D721Med (cell line): Measurements from ENCODE around the gene SSU72.

ENCODE experiments used
- DNase-seq: peaks from one replicate; pipeline ENCODE4 v3.0.0; 2011; ENCODE audit warnings: low spot score; ENCODE audit not compliant: insufficient read length
- FAIRE-seq: peaks from 2 replicates; lab custom pipeline; 2011; peaks lifted over from hg19 to GRCh38; lab: Jason Lieb, UNC
- CTCF ChIP-seq: IDR thresholded peaks from 2 replicates; pipeline ENCODE4 v1.5.1; 2012; ENCODE audit warnings: mild to moderate bottlenecking, control low read depth; ENCODE audit not compliant: insufficient read depth; ENCODE audit errors: missing control alignments

SSU72 gene

GRCh38 chr1:1615256-1616044 lies 40.8 kb upstream of the SSU72 start, which contains the start of gene MIB2:
TSS of gene MIB2 (plus strand) at chr1:1615500. CDS start at chr1:1623453, 7,953 bp downstream.
- DNase-seq (peak; percentile 95), FAIRE-seq (no peak)
- TF ChIP-seq CTCF, result no peak

GRCh38 chr1:1614954-1615255 lies 40.2 kb upstream of the SSU72 start:
- no peak for DNase-seq
- no peak for TF ChIP-seq CTCF
- FAIRE-seq, result no peak

GRCh38 chr1:1614204-1614953 lies 39.7 kb upstream of the SSU72 start:
- no peak for TF ChIP-seq CTCF
- no peak for FAIRE-seq
- DNase-seq, result no peak

GRCh38 chr1:1613509-1614082 lies 38.9 kb upstream of the SSU72 start:
- FAIRE-seq, result no peak
- no peak for DNase-seq
- TF ChIP-seq CTCF, result no peak

- FAIRE-seq (no peak), DNase-seq (no peak)
- no peak for TF ChIP-seq CTCF
Observed at GRCh38 chr1:1612104-1612400, 37.4 kb upstream of the SSU72 start.

GRCh38 chr1:1610796-1611195 lies 36.1 kb upstream of the SSU72 start:
- no peak for DNase-seq

More at GRCh38 chr1:1610796-1611195, 36.1 kb upstream of the SSU72 start:
- no peak for FAIRE-seq
- TF ChIP-seq CTCF, result no peak
